Fibroblast of gingiva (primary cell): ENCODE data around the gene NME2.

Experiments
- DNase-seq: peaks from one replicate; pipeline ENCODE4 v3.0.0-alpha.2; 2011; ENCODE audit warnings: low read depth

The NME2 gene

DNA sequence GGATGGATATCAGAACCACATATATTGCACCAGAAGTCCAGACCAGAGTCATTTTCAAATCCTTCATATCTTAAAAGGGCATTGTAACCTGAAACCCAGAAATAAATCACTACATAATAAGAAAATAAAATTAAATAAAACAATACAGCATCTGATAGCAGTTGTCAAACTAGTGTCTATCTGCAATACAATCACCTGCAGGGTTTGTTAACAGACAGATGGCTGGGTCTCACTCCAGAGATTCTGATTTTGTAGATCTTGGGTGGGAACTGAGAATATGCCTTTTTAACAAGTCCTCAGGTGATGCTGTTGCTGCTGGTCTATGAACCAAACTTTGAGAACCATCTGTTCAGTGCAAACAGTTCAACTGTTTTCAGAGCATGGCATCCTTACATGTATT, 37.6 kb downstream of the NME2 start:
- no peak for DNase-seq

DNA sequence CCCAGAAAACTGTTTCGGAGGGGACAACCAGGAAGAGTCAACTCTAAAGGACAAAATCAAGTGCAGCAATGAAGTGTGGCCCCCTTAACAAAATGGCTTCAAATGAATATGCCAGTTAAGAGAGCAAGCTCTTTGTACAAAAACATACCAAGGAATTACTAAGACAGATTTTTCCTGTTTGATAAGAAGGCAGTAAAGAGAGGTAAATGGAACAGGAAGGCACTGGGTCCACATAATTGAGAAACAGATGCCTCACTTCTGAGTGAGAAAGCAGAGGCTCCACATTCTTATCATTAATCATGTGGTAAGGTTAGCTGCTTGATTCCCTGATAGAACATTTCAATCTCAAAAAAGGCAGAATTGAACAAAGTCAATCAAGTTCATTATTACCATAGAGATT, 48.7 kb downstream of the NME2 start:
- DNase-seq = no peak

DNA sequence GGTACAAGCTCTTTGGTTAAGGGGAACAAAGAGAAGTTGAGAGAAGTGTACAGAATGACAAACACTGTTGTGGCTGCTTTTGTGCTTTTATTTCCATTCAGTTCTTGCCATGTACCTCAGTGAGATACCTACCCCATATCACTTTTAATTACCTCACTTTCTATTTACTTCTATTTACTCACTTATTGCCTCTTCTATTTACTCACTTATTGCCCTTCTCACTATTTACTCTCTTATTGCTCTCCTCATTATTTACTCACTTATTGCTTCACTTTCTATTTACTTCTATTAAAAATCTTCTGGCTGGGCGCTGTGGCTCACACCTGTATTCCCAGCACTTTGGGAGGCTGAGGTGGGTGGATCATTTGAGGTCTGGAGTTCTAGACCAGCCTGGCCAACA, 51.7 kb downstream of the NME2 start:
- DNase-seq = no peak

DNA sequence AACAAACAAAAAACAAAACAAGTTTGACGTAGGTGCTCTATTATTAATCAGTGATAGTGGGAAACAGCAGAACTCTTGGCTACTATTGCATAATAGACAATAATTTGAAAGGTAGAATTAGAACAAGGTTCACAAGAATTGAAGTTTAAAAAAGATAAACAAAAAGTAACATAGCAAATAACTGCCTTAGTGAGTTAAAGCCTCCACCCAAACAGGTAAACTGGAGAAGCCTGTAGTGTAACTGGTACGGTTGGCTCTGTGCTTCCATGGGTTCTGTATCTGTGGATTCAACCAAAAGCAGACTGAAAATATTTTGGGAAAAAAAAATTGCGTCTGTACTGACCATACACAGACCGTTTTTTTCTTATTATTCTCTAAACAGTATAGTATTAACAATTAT, 55.1 kb downstream of the NME2 start:
- no peak for DNase-seq
